HG03442 (cell line): ENCODE results near the gene GYPC.
"Not testable (repeated sequence)": the region's sequence is repeated elsewhere in the genome, so short reads cannot be mapped to it uniquely, and the experiment has no call there.

ENCODE experiments used
- ATAC-seq: cut with Tn5 transposase; IDR thresholded peaks from one replicate; pipeline ENCODE4 v1.9.1; 2021; ENCODE audit warnings: mild to moderate bottlenecking, moderate library complexity; ENCODE audit not compliant: unreplicated experiment

The GYPC gene, protein sequence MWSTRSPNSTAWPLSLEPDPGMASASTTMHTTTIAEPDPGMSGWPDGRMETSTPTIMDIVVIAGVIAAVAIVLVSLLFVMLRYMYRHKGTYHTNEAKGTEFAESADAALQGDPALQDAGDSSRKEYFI

DNA sequence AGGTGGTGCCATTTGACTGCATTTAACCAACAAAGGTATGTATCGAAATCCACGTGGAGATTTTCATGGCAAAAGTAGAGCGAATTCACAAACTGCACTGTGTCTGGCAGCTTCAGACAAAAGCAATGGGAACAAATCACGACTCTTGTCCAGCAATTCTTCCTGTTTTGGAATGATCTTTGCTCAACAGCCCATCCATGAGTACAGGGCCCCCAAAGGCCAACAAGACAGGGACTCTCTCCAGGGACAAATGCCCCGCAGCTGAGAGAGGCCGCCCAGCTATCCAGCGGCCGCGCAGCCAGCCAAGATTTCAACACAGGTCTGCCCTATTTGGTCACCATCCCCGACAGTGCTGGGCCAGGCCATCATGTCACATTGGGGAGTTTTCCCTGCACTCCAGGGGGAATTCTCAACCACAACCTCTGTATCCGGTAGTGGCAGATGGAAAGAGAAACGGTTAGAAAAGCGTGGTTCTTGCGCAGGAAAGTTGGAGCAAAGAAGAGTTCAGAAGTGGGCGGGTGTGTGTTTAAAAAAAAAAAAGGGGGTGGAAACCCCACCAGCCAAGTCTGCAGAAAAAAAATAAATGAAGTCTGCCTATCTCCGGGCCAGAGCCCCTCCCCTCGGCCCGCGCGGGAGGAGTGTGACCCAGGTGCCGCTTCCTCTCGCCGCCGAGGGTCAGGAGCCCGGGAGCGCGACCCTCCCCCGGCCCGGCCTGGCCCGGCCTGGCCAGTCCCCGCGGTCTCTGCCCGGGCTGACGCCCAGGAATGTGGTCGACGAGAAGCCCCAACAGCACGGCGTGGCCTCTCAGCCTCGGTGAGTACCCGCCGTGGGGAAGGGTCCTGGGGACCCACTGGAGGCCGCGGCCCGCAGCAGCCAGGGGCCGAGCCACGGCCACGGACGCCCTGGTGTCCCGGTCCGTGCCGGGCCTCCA lies at the start of gene GYPC:
GYPC (plus strand) TSS at position 659 of the 931 bp plus-strand sequence; CDS start at position 765, 106 bp downstream.
- ATAC-seq, result peak; percentile 33

DNA sequence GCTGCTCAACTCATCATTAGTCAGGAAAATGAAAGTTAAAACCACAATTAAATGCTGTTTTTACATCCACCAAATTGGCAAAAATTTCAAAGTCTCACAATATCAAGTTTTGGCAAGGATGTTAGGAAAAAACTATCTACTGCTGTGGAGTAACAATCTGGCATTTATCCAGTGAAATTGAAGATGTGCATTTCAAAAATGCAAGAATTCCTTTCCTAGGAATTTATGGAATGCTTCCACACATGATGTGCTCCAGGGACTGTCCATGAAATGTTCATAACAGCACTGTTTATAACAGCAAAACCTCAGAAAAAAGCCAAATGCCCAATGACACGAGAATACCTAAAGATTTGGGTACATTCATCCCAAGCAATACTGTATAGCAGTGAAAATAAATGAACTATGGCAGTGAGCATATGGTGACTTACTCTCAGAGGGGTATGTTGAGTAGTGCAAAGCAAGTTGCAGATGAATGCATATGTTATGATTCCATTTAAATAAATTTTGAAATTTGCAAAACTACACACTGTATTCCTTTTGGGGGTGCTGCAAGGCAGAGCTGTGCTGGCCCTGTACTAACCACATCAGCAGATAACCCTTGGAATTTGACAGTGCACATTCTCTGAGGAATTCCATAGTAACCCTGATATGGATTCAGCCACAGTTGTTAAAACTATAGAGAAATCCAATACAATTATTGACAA lies 41.3 kb upstream of the GYPC start:
- no peak for ATAC-seq

DNA sequence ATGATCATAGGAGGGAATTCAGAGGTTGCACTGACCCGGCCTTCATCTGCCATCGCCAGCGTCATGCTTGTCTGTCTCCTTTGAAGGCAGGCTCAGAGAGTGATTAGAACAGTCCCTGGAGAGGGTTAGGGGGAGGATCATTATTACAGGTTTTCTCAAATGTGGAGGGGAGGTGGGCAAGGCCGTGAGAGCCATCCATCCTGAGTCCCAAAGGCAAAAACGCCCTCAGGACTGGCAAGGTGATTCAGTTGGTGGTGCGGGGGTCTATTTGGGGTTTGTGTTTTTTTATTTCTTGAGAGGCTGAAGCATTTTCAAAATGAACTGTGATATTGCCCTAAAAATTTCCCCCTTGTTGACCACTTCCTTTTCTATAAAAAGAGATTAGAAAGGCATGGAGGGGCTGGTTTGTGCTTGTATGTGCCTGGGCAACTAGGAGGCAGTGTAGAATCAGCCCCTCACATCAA lies 39.3 kb upstream of the GYPC start:
- peak; percentile 59 for ATAC-seq

DNA sequence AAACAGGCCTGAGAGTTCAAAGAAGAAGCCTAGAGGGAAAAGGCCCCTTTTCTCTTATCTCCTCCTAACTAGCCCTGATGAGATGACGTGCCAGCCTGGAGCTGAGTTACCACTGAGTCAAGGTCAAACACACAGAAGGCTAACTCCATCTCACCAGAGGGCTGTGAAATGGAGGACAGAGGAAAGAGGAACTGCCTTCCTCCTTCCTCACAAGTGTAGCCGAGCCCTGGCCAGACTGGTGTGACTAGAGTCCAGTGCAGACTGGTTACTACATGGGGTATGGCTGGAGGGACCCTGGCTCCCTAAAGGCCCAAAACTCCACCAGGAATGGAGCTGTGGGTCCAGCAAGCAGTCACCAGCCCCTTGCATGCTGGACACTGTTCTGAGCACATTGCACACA lies 35.7 kb upstream of the GYPC start:
- no peak for ATAC-seq

DNA sequence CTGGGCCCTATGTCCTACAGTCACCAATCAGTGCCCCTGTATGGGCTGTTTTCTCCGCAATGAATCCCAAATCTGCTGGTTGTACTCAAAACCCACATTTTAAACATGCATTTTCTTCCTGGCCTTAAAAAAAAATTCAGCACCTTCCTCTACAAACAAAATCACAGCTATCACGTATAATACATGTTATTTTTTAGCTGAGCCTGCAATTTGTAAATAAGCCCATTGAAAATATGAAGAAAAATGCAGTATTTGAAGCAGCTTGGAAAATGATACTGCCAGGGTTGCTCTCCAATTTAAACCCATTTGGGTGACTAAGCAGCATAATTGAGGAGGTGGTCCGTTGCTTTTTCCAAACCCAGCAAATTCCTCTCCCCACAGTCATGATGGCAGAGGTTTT lies 33.0 kb upstream of the GYPC start:
- no peak for ATAC-seq

DNA sequence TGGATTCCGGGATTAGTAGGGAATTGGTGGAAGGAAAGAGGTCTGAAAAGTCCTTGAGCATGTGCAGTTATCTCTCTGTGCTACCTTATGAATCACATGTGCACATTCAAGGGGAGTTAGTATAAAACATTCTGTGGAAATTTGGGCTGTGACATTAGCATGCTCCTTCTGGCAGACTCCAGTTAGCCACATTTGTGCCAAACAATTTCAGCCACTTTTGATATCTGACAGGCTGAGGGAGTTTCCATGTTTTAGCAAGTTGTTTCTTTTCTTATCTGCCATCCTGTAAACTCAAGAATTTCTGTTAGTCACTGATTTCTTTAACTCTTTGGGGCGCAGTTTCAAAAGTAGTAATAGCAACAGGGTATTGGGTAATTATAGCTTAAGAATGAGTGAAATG lies 28.3 kb upstream of the GYPC start:
- ATAC-seq, result no peak

DNA sequence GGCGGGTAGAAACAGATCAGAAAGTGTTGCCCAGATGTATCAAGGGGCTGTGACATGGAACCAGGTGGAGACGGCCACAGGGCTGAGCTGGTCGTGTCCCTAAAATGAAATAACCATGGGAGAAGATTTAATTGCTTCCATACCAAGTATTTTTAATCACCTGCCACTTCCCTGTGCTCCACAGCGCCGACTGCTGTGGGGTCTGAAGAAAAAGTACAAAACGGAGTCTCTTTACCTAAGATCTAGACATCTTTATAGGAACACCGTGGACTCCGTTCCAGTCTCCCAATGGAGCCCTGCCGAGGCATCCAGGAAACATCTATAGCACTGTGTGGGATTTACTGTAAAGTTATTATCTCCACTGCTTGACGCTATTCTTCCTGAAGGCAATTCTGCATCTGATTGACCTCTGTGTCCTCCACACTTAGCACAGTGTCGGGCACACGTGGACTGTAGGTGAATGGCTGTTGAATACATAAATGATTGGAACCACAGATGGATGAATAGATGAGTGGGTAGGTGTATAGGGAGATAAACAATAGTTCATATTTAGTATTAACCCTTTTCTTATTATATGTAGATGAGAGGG lies 21.6 kb upstream of the GYPC start:
- ATAC-seq, result peak; percentile 52

DNA sequence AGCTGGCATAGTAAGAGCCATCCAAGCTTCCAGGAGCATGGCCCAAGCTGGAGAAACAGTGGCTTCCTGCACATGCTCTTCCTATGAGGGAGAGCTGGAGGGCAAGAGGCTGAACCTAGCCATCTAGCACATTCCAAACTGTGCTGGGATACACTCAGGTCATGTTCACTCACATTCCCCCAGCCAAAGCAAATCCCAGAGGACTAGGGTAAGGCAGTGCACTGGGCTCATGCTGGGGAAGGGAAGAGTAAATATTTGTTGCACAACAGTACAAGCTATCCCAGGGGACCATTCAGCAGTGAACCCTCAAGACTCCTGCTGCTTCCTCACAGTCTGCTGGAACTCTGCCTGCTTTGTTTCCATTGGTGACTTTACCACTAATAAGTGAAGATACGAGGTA lies 20.7 kb upstream of the GYPC start:
- no peak for ATAC-seq

DNA sequence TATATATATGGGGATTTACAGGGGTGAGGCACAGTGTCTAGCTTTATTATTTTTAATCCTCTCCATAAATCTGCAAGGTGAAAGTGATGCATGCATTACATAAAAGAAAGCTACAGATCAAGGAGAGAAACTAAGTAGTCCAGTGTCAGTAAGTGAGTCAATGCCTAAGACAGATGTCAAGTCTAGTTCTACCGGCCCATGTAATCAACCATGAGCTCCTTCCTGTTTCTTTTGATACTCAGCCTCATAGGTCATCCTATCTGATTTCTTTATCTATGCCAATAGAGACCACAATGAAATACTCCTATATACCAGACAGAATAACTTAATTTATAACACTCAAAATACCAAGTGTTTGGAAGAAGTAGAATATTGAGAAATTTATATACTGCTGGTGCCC lies 20.2 kb upstream of the GYPC start:
- no peak for ATAC-seq

DNA sequence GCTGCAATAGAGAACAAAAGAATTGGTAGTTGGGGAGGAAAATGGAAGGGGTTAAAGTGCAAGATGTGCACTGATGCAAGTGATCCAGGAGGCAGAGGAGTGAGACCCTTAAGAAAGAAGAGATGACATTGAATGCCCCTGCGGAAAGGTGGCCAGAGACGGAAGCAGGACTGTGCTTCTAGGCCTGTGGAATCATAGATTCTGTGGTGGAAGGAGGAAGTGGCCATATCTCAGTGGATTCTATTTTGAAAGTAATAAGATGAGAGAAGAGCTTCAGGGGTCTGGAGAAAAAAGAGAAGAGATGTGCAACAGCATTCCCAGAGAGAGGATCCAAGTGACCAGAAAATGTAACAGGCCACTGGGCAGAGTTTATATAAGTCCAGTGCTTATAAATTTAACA lies 18.6 kb upstream of the GYPC start:
- no peak for ATAC-seq

DNA sequence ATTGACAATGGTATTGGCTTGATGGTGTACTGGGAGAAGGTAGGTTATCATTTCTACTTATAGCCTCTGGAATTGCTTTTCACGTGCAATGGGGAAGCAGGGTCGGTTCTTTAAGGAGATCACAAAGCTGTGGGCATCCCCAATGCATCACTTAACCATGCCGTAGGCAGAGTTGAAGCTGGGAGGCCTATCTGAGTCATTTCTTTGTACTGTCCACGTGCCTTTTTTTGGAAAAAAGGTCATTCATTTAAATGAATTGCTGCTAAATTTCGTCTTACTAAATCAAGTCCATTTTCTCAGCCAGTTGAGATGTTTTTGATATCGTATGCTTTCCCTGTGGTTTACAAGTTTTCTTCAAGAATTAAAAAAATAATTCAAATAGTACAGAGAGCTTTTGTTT lies 17.2 kb upstream of the GYPC start:
- ATAC-seq, result no peak

DNA sequence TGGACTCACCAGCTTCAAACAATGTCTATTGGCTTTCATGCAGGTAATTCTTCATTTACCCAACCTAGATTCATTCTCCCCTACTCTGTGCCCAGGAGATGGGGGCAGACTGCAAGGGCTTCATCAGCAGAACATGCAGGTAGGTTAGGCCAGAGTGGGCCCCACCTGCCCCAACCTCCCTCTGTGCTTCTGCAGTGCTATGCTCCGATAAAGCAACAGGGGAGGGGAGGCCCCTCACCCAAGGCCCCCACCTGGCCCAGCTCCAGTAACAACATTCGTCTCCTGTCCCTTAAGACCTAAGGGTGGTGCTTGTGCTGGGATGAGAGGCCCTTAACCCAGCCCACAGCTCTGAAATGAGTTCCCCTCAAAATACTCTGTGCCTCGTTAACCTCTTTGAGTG lies 16.7 kb upstream of the GYPC start:
- ATAC-seq, result no peak

DNA sequence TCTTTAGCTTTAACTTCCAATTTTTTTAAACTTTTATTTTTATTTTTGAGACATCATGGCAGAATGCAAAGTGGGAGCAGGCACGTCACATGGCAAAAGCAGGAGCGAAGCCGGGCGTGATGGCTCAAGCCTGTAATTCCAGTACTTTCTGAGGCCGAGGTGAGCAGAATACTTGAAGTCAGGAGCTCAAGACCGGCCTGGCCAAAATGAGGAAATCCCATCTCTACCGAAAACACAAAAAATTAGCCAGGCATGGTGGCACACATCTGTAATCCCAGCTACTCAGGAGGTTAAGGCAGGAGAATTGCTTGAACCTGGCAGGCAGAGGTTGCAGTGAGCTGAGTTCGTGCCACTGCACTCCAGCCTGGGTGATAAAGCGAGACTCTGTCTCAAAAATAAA lies 14.7 kb upstream of the GYPC start:
- peak; percentile 53 for ATAC-seq

DNA sequence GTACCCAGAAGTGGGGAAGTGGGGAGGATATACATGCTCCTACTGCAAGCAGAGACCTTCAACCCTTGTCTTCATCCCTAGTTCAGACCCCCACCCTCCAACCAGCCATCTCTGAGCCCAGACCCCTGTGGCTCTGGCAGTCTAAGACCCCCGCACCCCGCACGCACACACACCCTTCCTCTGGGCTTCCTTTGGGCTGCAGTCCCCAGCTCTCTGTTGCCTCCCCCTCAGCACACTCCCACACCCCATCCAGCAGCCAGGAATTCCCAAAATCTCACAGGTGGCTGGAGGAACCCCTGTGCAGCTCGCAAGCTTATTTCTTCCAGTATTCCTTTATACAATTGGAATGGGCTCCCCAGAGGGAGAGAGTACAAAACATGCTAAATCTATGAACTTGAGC lies 13.9 kb upstream of the GYPC start:
- no peak for ATAC-seq

DNA sequence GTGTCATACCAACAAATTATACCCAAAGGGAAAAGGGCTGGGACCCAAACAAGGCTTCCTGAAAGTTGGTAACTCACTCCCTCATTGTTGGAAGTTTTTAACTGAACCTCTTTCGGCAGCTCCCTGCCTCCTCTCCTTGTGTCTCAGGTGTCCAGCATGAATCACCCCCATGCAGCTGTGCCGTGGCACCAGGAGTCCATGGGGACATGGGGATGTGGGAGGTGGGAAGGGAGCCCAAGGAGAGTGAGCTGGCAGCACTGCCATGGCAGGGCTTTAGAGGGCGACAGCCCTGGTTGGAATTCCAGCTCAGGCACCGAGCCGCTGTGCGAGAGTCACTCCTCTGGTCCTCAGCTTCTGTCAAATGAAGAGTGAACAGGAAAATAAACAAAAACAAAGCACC lies 12.5 kb upstream of the GYPC start:
- ATAC-seq, result no peak

DNA sequence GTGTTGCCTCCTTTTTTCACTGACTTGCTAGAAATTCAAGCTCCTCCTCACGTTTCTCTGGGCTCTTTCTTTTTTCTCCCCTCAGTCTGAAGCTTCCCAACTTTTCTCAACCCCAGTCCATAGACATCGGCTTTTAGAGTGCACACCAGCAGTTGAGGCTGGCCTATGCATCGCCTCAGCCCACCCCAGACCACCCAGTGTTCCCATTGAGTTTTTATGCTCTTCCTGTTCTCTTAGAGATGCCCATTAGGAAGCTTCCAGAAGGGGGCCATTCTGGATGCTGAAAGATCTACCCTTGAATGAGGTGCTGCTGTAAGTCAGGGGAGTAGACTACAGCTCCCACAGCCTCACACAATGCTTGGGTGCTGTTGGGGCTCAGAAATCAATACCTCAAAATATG lies 12.0 kb upstream of the GYPC start:
- no peak for ATAC-seq

DNA sequence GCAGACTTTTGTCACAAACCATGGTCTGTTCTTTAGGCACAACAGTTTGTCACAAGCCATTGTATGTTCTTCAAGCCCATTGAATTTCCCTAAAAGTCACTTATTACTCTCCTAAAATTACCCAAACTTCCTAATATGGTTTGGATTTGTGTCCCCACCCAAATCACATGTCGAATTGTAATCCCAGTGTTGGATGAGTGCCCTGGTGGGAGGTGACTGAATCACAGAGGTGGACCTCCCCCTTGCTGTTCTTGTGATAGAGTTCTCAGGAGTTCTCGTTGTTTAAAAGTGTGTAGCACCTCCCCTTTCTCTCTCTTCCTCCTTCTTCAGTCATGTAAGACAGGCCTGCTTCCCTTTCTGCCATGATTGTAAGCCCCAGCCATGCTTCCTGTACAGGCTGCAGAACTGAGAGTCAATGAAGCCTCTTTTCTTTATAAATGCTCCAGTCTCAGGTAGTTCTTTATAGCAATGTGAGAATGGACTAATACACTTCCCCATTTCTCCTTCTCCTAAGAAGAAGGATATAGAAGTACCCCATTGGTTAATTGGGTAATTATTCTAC lies 11.2 kb upstream of the GYPC start:
- ATAC-seq, result peak; percentile 76

DNA sequence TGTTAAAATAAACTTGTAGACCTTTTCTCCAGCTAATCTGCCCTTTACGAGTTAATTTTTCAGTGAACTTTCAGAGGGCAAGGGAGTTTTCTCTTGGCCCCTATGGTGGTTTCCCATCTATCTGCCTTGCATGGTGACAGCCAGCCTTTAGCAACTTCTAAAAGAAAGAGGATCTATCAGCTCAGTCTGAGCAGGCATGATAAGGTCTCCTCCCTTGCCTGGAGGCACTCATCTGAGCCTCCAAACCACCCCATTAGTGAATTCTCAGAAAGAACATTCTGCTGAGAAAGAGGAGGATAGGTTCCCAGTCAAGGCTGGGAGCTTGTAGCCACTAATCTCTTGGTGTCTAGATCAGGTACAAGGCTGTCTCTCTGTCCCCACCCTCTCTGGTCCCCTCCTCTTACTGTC lies 10.7 kb upstream of the GYPC start:
- ATAC-seq, result peak; percentile 56

DNA sequence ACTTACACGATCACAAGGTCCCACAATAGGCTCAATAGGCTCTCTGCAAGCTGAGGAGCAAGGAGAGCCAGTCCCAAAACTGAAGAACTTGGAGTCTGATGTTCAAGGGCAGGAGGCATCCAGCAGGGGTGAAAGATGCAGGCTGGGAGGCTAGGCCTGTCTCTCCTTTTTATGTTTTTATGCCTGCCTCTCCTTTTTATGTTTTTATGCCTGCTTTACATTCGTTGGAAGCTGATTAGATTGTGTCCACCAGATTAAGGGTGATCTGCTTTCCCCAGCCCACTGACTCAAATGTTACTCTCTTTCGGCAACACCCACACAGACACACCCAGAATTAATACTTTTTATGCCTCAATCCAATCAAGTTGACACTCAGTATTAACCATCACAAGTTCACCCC lies 9.9 kb upstream of the GYPC start:
- no peak for ATAC-seq

DNA sequence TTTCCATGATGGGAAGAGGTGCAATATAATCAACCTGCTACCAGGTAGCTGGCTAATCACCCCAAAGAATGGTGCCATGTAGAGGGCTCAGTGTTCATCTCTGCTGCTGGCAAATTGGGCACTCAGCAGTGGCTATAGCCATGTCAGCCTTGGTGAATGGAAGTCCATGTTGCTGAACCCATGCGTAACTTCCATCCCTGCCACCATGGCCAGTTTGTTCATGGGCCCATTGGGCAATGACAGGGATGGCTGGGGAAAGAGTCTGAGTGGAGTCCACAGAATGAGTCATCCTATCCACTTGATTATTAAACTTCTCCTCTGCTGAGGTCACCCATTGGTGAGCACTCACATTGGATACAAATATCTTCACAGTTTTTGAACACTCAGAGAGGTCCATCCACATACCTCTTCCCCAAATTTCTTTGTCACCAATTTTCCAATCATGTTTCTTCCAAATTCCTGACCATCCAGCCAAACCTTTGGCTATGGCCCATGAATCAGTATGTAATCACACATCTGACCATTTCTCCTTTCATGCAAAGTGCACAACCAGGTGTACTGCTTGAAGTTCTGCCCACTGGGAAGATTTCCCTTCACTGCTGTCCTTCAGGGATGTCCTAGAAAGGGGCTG lies 8.1 kb upstream of the GYPC start:
- ATAC-seq, result not testable (repeated sequence)

DNA sequence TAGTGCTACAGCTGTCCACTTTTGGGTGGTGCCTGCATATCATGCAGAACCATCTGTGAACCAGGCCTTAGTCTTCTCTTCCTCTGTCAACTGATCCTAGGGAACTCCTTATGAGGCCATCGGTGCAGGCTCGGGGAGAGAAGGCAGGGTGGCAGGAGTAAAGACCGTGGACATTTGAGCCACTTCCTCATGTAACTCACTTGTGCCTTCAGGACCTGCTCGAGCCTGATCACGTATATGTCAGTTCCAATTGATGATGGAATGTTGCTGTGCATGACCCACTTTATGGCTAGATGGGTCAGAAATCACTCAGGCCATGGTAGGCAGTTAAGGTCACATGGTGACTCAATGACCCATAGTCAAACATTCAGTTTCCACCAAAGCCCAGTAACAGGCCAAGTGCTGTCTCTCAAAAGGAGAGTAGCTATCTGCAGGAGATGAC lies 7.6 kb upstream of the GYPC start:
- not testable (repeated sequence) for ATAC-seq
